Measurements from ENCODE around the gene MKLN1. TPM values are rescaled to one million over a fixed set of nuclear protein-coding genes. Genes with fewer than 3 reads are reported as not detected.

Gene MKLN1
- total RNA-seq, 1 experiment from 2014 or later: 34.3 TPM

- peak overlapping the region in 1 of 3 experiments; percentile 95; a peak in 2 of 7 replicates for H3K27ac Mint-ChIP-seq
- Histone ChIP-seq H4K91ac (ENCODE audit: insufficient read length, low read depth, low read length) (no peak overlapping the region), H4K5ac (ENCODE audit: insufficient read length, low read depth, low read length) (no peak overlapping the region), H3K4me2 (ENCODE audit: insufficient read depth, insufficient read length, low read length) (no peak overlapping the region), H2BK20ac (ENCODE audit: low read depth, low read length, poor library complexity, severe bottlenecking) (no peak overlapping the region), H3K27ac (ENCODE audit: insufficient read length, low read depth, low read length) (no peak overlapping the region), H3T11ph (ENCODE audit: low read length) (no peak overlapping the region), H2BK120ac (ENCODE audit: low read depth, low read length, poor library complexity, severe bottlenecking) (no peak overlapping the region), H4K20me1 (ENCODE audit: control insufficient read depth, insufficient read depth, insufficient read length) (no peaks in the 10 kb centered on the region), H2AFZ (ENCODE audit: low read length) (no peak overlapping the region), H3K9ac (ENCODE audit: extremely low read depth, insufficient read length, low read length) (no peak overlapping the region), H3K23ac (ENCODE audit: insufficient read length, low read depth, low read length) (no peak overlapping the region), H3K4me1 (ENCODE audit: insufficient read depth, low read length) (no peaks in the 10 kb centered on the region), H3K27me3 (ENCODE audit: insufficient read depth, low read length) (no peaks in the 10 kb centered on the region), H3K56ac (ENCODE audit: insufficient read length, low read depth, low read length) (no peak overlapping the region), H2BK15ac (ENCODE audit: low read depth, low read length) (no peak overlapping the region), H2BK12ac (ENCODE audit: insufficient read length, low read depth, low read length) (no peak overlapping the region), H3K4ac (ENCODE audit: low read depth, low read length) (no peak overlapping the region), H4K8ac (replicated peaks; ENCODE audit: insufficient read length, low read depth, low read length) (no peak overlapping the region), H3K79me1 (ENCODE audit: insufficient read depth, low read depth, low read length, poor library complexity, severe bottlenecking) (peaks cover 3% of the 10 kb centered on the region), H3K9me3 (ENCODE audit: control insufficient read depth, low read depth, low read length) (no peaks in the 10 kb centered on the region), H3K23me2 (ENCODE audit: insufficient read length, low read depth, low read length, poor library complexity, severe bottlenecking) (no peaks in the 10 kb centered on the region), H2AK5ac (ENCODE audit: insufficient read length, low read length) (no peak overlapping the region), H2BK5ac (ENCODE audit: insufficient read length, low read length) (no peak overlapping the region), H3K14ac (ENCODE audit: insufficient read depth, low read length) (no peak overlapping the region), H3K79me2 (ENCODE audit: insufficient read depth, low read length) (no peaks in the 10 kb centered on the region), H3K18ac (ENCODE audit: insufficient read length, low read depth, low read length) (no peak overlapping the region)
- no peaks in the 10 kb centered on the region; the same call in none of the 2 replicates for H3K27me3 Mint-ChIP-seq (ENCODE audit: low read depth)
- no CpG with 5 or more reads among the region's 6 CpGs for WGBS (ENCODE audit: extremely low coverage, insufficient read length, low lambda C conversion rate)
- TF ChIP-seq CTCF (conservative IDR thresholded peaks at IDR 0.05): no peak
- no peak for DNase-seq
- no peaks in the 10 kb centered on the region for H3K9me3 Mint-ChIP-seq
- H3K4me3 Mint-ChIP-seq: no peak overlapping the region
- peaks cover 73 to 99% (median 98%) of the 10 kb centered on the region in 3 experiments for H3K36me3 Mint-ChIP-seq (ENCODE audit: insufficient read depth in 1 of 3, low read depth in 3 of 3)
- H3K4me1 Mint-ChIP-seq: peaks cover 16 to 28% of the 10 kb centered on the region in 2 experiments; a peak in 3 of 4 replicates
Observed at GRCh38 chr7:131503639-131504038, 176.0 kb downstream of the MKLN1 start.
